Colonic mucosa (tissue), 4 donors: ENCODE results near the gene MYO10. TPM values are rescaled to one million over a fixed set of nuclear protein-coding genes. Genes with fewer than 3 reads are reported as not detected.

Experiments
- DNase-seq: peaks from one replicate; pipeline ENCODE4 v3.0.0-alpha.2; 2020
- H3K27ac ChIP-seq: fragments of 200-600 bp; one replicate; pipeline ENCODE4 v1.8.0; 2021
- H3K27me3 ChIP-seq: fragments of 200-600 bp; one replicate; pipeline ENCODE4 v1.8.0; 2021
- H3K36me3 ChIP-seq: fragments of 200-600 bp; one replicate; pipeline ENCODE4 v1.8.0; 2021
- H3K4me1 ChIP-seq: fragments of 200-600 bp; one replicate; pipeline ENCODE4 v1.8.0; 2021; ENCODE audit warnings: mild to moderate bottlenecking
- H3K4me3 ChIP-seq: fragments of 200-600 bp; one replicate; pipeline ENCODE4 v1.8.0; 2021
- H3K9ac ChIP-seq, 2 donors: one replicate each; pipeline ENCODE4 v1.7.0; 2013; ENCODE audit warnings: control low read depth in 2 of 2, low read depth in 2 of 2, low read length in 2 of 2
- H3K9me3 ChIP-seq: fragments of 200-600 bp; one replicate; pipeline ENCODE4 v1.8.0; 2021
- intact Hi-C: fragments of 100-400 bp; cut with DNase I; formaldehyde crosslinking; loops from one replicate; pipeline ENCODE4 v1.14.1; 2022
- total RNA-seq, 2 donors: library from RNA; stranded (reverse); fragmentation: NEBNext Ultra II Directional in 1 of 2; extraction: Animal tissue kit (Norgen Biotek cat#: 25700) in 1 of 2; gene quantifications; one replicate each; pipeline ENCODE4 v1.2.1, GENCODE V29; 2021
- TF ChIP-seq, protein P1 (sequence below): fragments of 200-600 bp; IDR thresholded peaks from one replicate; pipeline ENCODE4 v1.8.0; 2022; ENCODE audit warnings: antibody characterized with exemption, mild to moderate bottlenecking
- donor health status: healthy.
- donor health status: DM: no; HTN: no; CAD: no.
- donor health status: DM: no; HTN: no; CAD: no.

Gene MYO10
- total RNA-seq, 2 donors from 2014 or later, result 57.9 to 61.9 TPM

DNA sequence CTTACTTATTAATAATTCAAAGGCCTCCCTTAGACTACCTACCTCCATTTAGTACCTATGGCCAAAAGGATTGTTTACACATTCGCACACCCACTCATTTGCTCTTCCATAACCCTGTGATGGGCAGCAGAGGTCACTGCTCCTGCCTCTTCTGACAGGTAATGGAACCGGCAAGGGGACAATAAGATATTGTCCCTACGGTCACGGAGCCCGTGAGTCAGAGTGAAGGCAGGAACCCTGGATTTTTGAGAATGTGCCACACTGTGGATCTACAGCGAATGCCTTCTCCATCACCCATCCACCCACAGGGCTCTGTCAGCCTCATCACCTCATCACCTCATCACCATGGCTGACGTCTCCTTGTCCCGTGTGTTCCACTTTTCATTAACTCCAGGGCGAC, 132.3 kb downstream of the MYO10 start:
- TF ChIP-seq, protein P1, sequence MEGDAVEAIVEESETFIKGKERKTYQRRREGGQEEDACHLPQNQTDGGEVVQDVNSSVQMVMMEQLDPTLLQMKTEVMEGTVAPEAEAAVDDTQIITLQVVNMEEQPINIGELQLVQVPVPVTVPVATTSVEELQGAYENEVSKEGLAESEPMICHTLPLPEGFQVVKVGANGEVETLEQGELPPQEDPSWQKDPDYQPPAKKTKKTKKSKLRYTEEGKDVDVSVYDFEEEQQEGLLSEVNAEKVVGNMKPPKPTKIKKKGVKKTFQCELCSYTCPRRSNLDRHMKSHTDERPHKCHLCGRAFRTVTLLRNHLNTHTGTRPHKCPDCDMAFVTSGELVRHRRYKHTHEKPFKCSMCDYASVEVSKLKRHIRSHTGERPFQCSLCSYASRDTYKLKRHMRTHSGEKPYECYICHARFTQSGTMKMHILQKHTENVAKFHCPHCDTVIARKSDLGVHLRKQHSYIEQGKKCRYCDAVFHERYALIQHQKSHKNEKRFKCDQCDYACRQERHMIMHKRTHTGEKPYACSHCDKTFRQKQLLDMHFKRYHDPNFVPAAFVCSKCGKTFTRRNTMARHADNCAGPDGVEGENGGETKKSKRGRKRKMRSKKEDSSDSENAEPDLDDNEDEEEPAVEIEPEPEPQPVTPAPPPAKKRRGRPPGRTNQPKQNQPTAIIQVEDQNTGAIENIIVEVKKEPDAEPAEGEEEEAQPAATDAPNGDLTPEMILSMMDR, result no peak
- H3K4me3 ChIP-seq, result no peak overlapping the region
- intact Hi-C loops, result no loop called here
- H3K9me3 ChIP-seq, result no peaks in the 10 kb centered on the region
- H3K27ac ChIP-seq, result no peak overlapping the region
- no peaks in the 10 kb centered on the region for H3K27me3 ChIP-seq
- H3K4me1 ChIP-seq, result no peaks in the 10 kb centered on the region
- H3K9ac ChIP-seq, result no peak overlapping the region
- H3K36me3 ChIP-seq, result no peaks in the 10 kb centered on the region
- DNase-seq, result no peak

GRCh38 chr5:16800477-16800876, 135.6 kb downstream of the MYO10 start:
- Histone ChIP-seq H3K9me3 (no peaks in the 10 kb centered on the region), H3K27me3 (no peaks in the 10 kb centered on the region), H3K4me3 (no peak overlapping the region), H3K9ac (no peak overlapping the region), H3K27ac (no peak overlapping the region), H3K36me3 (no peaks in the 10 kb centered on the region), H3K4me1 (no peaks in the 10 kb centered on the region)
- TF ChIP-seq, protein P1, result no peak
- no peak for DNase-seq
- intact Hi-C loops, result no loop called here

DNA sequence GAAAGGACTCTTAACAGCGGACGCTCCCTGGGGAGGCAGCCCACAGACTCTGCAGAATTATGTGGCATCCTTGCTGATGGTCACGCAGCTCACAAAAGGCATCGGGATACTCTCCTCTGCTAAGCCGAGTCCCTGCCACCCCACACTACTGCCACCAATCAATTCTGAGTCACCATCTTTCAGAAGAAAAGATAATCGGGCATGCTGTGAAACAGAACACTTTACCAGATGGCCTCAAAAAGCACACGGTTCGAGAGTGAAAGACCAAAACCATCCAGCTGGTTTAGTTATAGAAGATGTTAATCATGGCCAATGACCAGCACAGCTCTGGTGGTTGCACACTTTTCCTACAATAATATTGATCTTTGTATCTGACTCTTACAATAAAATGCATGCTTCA, 136.3 kb downstream of the MYO10 start:
- Histone ChIP-seq H3K4me1 (no peaks in the 10 kb centered on the region), H3K4me3 (no peak overlapping the region), H3K9me3 (no peaks in the 10 kb centered on the region), H3K36me3 (no peaks in the 10 kb centered on the region), H3K27me3 (no peaks in the 10 kb centered on the region), H3K27ac (no peak overlapping the region), H3K9ac (no peak overlapping the region)
- TF ChIP-seq, protein P1, result no peak
- no peak for DNase-seq
- intact Hi-C loops, result loop anchor here (10.0 kb wide), 1 partner anchor 135 kb away; the partner anchor contains the start of gene MYO10

DNA sequence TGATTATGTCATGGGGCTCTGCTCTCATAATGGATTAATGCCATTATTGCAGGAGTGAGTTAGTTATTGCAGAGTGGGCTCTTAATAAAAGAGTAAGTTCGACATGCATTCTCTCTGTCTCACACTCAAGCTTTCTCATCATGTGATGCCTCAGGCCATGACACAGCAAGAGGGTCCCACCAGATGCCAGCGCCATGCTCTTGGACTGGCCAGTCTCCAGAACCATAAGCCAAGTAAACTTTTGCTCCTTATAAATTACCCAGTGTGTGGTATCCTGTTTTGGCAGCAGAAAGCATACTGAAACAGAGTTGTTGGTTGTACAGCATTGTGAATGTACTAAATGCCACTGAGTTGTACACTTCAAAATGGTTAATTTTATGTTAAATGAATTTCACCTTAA, 138.1 kb downstream of the MYO10 start:
- H3K4me1 ChIP-seq, result no peaks in the 10 kb centered on the region
- DNase-seq, result no peak
- H3K36me3 ChIP-seq, result no peaks in the 10 kb centered on the region
- no peaks in the 10 kb centered on the region for H3K27me3 ChIP-seq
- H3K9me3 ChIP-seq, result no peaks in the 10 kb centered on the region
- TF ChIP-seq, protein P1, result no peak
- no peak overlapping the region for H3K27ac ChIP-seq
- no peak overlapping the region for H3K4me3 ChIP-seq
- intact Hi-C loops, result loop anchor here (10.0 kb wide), 1 partner anchor 137 kb away; the partner anchor contains the start of gene MYO10
- no peak overlapping the region for H3K9ac ChIP-seq

GRCh38 chr5:16794269-16794913, 141.7 kb downstream of the MYO10 start:
- Histone ChIP-seq H3K27ac (no peak overlapping the region), H3K9ac (no peak overlapping the region), H3K4me3 (no peak overlapping the region), H3K4me1 (no peaks in the 10 kb centered on the region), H3K9me3 (no peaks in the 10 kb centered on the region), H3K36me3 (no peaks in the 10 kb centered on the region), H3K27me3 (no peaks in the 10 kb centered on the region)
- intact Hi-C loops, result loop anchor here (10.0 kb wide), 1 partner anchor 140 kb away; the partner anchor contains the start of gene MYO10
- TF ChIP-seq, protein P1, result no peak
- no peak for DNase-seq
